GM10847 (cell line): ENCODE data around the gene NLGN4Y.

Source experiments
- POLR2A ChIP-seq: IDR thresholded peaks from 2 replicates; pipeline ENCODE4 v1.6.1; 2011; ENCODE audit not compliant: insufficient read length; ENCODE audit errors: extremely low read depth

NLGN4Y gene

GRCh38 chrY:14524272-14525231, at the start of gene NLGN4Y:
Gene NLGN4Y (plus strand): TSS chrY:14524529. CDS start chrY:14622120, 97,591 bp downstream.
- TF ChIP-seq POLR2A, result no peak

- no peak for TF ChIP-seq POLR2A
Observed at GRCh38 chrY:14485935-14486334, 38.4 kb upstream of the NLGN4Y start.

- no peak for TF ChIP-seq POLR2A
Observed at GRCh38 chrY:14490226-14490625, 34.1 kb upstream of the NLGN4Y start.

- TF ChIP-seq POLR2A, result no peak
Observed at GRCh38 chrY:14498071-14498470, 26.3 kb upstream of the NLGN4Y start.

GRCh38 chrY:14504592-14504991, 19.7 kb upstream of the NLGN4Y start:
- no peak for TF ChIP-seq POLR2A

GRCh38 chrY:14522379-14522950, 1.9 kb upstream of the NLGN4Y start:
- TF ChIP-seq POLR2A, result no peak

GRCh38 chrY:14523491-14524271, 648 bp upstream of the NLGN4Y start:
- no peak for TF ChIP-seq POLR2A

- no peak for TF ChIP-seq POLR2A
Observed at GRCh38 chrY:14525315-14525714, 986 bp downstream of the NLGN4Y start.

- TF ChIP-seq POLR2A, result no peak
Observed at GRCh38 chrY:14528361-14528760, 4.0 kb downstream of the NLGN4Y start.

GRCh38 chrY:14536703-14537102, 12.4 kb downstream of the NLGN4Y start:
- TF ChIP-seq POLR2A, result no peak

- TF ChIP-seq POLR2A, result no peak
Observed at GRCh38 chrY:14543506-14543905, 19.2 kb downstream of the NLGN4Y start.

- no peak for TF ChIP-seq POLR2A
Observed at GRCh38 chrY:14581294-14581693, 57.0 kb downstream of the NLGN4Y start.

- TF ChIP-seq POLR2A, result no peak
Observed at GRCh38 chrY:14586725-14587124, 62.4 kb downstream of the NLGN4Y start.

- no peak for TF ChIP-seq POLR2A
Observed at GRCh38 chrY:14601372-14601771, 77.0 kb downstream of the NLGN4Y start.

- TF ChIP-seq POLR2A, result no peak
Observed at GRCh38 chrY:14617625-14618024, 93.3 kb downstream of the NLGN4Y start.

GRCh38 chrY:14618513-14618912, 94.2 kb downstream of the NLGN4Y start:
- TF ChIP-seq POLR2A, result no peak
